Stimulated activated CD8-positive, alpha-beta memory T cell treated with anti-CD3 and anti-CD28 coated beads, Interleukin-4, amount 100 ng/mL, for 24 hours (primary cell): ENCODE measurements around the gene CD27.
"Not testable (repeated sequence)": the region's sequence is repeated elsewhere in the genome, so short reads cannot be mapped to it uniquely, and the experiment has no call there.

ENCODE experiments used
- DNase-seq: peaks from one replicate; pipeline ENCODE4 v3.0.0-alpha.2; 2020; ENCODE audit warnings: low read depth

The CD27 gene

DNA sequence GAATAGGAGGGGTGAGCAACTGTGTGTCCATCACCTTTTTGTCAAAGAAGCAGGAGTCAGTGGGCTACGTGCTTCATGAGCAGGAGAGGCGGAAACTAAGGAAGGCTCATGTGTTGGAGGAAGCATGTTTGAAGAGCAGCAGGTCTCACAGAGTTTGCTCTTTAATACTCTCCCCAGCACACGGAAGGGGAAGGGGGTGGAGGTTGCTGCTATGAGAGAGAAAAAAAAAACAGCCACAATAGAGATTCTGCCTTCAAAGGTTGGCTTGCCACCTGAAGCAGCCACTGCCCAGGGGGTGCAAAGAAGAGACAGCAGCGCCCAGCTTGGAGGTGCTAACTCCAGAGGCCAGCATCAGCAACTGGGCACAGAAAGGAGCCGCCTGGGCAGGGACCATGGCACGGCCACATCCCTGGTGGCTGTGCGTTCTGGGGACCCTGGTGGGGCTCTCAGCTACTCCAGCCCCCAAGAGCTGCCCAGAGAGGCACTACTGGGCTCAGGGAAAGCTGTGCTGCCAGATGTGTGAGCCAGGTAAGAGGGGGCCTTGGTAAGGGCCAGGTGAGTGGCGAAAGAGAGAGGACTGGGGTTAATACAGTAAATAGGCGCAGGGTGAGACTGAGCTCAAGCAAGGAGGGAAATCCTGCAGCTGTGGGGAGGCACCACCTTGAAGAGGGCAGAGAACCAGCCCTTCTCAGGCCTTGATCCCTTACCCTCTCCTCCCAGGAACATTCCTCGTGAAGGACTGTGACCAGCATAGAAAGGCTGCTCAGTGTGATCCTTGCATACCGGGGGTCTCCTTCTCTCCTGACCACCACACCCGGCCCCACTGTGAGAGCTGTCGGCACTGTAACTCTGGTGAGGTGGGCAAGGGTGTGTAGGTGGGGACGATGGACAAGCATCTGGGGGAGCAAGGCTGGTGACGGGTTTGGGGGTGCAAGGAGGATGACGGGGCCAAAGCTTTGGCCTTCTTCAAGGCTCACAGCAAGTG lies at the start of gene CD27:
CD27 (plus strand) TSS at position 252 of the 985 bp plus-strand sequence; CDS start at position 393, 141 bp downstream.
- DNase-seq, result no peak

DNA sequence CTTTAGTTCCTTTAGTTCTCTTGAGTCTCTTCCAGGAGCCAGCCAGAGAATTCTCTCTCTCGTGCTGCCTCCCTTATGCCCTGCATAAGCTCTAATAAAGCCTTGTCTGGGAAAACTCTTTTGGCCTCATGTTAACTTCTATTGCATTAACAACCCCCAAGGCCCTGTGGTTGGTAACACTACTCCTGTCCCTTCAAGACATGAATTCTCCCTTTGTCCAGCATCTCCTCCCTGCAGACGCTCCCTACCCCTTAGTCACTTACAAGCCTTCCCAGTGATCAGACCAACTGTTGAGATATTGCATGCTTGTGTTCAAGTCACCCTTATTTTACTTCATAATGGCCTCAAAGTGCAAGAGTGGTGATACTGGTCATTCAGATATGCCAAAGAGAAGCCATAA lies 48.7 kb upstream of the CD27 start:
- DNase-seq, result no peak

DNA sequence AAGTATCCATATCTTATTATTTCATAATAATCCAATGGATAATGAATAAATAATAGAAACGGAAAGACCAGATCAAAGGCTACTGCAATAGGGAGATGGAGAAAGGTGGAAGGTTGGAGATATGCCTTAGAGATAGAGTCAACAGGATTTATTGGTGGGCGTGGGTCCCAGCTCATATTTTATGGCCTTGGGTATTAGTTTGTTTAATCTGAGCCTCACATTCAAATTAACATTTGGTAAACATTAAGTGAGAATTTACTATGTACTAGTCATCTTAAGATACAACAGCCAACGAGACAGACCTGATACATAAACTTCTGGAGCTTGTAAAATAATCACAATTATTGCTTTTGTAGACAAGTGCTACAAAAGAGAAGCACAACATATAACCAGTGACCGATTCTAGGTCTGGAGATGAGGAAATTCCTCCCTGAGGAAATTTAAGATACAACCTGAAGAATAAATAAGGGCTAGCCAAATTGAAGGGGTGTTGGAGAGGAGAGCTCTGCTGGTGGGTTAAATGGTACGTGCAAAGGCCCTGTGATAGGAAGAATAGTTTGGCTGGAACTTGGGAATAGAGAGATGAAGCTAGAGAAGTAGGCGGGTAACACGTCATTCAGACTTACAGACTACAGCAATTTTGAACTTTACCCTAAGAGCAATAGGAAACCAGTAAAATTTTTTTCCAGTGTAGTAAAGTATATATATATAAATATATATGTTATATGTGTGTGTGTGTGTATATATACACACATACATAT lies 44.7 kb upstream of the CD27 start:
- DNase-seq, result no peak

DNA sequence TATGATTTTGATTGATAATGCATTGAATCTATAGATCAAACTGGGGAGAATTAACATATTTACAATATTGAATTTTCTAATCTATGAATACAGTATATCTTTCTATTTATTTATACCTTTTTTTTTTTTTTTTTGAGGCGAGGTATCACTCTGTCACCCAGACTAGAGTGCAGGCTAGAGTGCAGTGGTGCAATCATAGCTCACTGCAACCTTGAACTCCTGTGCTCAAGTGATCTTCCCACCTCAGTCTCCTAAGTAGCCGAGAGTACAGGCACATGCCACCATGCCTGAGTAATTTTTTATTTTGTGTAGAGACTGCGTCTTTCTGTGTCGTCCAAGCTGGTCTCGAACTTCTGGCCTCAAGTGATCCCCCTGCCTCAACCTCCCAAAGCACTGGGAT lies 40.4 kb upstream of the CD27 start:
- no peak for DNase-seq

DNA sequence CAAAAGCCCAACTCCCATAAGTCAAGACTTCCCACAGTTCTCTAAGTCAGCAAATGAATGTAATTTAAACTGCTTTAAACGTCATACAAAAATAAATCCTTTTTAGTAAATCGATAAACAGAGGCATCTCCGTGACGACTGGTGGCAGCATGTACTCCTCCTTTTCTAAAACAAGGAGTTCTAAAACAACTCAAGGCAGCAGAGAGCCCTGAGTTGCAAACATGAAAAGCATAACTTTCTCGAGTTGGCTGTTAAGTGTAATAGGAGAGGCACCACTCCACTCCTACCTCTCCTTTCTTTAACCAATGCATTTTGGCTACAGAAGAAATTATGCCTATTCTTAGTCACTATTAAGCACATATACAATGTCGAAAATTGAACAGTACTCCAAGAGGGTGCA lies 38.8 kb upstream of the CD27 start:
- no peak for DNase-seq

DNA sequence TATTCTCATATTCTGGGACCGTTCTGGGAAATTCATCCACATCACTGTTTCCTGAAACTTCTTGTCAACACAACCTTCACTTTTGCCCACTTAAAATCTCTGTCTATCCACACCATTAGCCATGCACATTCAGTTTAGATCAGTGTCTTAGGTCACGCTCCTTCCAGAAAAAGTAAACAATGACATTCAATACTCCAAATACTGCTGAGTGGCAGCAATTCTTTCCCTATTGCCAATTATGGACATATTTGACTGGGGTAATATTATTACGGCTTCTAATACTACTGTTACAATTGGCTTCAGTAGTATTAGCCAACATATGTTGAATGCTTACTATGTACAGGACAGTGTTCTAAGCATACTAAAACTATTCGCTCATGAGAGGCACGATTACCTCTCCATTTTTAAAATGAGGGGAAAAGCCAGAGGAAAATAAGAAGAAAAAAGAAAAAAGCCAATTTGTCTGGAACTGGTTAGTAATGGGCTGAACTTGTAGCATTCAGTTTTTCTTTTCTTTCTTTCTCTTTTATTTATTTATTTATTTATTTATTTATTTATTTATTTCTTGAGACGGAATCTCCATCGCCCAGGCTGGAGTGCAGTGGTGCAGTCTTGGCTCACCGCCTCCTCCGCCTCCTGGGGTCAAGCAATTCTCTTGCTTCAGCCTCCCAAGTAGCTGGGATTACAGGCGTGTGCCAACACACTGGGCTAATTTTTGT lies 37.4 kb upstream of the CD27 start:
- DNase-seq, result no peak

DNA sequence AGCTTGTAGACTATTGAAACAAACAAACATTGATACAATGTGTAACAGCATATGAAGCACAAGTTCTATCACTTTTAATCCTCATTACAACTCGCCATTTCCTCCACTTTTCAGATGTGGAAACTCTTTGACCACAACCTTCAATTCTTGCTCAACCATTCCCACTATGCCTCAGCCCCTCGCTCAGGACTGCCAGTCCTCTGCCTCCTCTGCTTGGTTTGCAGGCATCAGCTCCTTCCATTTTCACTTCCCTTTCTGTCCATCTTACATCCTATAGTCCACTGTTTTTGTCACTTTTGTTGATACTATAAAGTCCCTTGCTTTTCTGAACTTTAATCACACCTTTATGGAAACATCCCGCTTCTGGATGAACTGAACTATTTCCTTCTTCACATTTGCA lies 28.2 kb upstream of the CD27 start:
- no peak for DNase-seq

DNA sequence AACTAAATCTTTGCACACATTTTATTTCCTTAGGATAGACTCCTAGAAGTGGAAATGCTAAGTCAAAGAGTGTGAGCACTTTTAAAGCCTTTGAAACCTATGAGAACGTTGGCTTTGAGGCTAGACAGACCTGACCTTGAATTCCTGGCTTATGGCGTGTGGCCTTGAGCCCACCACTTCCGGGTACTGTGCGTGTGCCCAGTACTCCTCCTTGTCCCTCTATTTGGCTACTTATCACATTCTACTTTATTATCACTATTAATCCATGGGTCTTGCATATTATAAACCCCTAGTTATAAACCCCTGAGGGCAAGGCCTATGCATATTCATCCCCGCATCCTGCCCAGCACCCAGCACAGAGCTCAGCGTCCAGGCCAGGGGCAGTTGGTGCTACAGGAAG lies 26.0 kb upstream of the CD27 start:
- DNase-seq, result no peak

DNA sequence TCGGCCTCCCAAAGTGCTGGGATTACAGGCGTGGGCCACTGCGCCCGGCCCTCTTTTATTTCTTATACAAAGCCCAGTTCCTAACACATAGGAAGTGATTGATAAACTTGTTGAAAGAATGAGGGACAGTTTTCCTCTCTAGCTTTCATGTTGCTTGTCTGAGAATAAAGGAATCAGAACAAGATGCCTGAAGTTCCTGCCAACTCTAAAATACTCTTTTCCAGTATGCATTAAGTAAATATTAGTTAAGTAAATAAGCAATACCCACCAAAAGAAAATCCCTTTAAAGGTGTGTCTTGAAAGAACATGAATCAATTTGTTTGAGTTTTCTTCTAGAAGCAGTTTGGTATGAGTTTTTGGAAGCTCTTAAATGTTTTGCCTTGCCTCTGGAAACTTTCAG lies 24.4 kb upstream of the CD27 start:
- DNase-seq, result no peak

DNA sequence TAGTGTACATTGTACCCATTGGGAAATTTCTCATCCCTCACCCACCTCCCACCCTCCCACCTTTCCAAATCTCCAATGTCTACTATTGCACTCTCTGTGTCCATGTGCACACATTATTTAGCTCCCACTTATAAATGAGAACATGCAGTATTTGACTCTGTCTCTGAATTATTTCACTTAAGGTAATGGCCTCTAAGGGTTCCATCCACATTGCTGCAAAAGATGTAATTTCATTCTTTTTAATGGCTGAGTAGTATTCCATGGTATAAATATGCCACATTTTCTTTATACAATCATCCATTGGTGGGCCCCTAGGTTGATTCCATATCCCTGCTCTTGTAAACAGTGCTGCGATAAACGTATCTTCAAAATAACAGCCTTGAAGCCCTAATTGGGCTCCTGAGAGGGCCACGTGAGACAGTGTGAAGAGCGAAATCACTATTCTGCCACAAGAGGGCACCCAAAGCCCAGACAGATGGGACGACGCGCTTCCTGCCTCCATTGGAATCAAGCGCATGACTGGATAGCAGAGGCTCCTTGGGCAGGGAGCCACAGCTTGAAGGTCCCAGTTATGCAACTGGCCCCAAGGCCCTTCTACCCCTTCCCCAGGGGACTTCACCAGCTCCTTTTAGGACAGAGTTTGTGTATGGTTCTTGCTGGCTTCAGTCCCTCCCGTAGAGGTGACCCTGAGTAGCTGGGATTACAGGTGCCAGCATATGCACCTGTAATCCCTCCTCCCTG lies 21.3 kb upstream of the CD27 start:
- peak; percentile 46 for DNase-seq

DNA sequence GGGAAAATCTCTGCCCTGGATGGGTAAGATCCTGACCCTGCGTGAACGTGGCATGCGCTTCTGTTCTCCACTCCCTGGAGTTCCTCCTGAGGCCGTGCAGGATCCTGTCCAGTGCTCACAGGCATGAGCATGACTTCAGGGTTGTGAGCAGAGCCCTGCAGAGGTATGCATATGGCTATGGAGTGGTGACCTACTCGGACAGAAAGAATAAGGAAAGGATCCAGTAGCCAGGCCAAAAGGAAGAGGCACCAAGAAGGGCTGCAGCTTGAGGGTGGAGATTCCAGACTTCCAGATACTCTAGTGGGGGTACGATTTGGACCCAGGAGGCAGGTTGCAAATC lies 20.8 kb upstream of the CD27 start:
- DNase-seq, result no peak

DNA sequence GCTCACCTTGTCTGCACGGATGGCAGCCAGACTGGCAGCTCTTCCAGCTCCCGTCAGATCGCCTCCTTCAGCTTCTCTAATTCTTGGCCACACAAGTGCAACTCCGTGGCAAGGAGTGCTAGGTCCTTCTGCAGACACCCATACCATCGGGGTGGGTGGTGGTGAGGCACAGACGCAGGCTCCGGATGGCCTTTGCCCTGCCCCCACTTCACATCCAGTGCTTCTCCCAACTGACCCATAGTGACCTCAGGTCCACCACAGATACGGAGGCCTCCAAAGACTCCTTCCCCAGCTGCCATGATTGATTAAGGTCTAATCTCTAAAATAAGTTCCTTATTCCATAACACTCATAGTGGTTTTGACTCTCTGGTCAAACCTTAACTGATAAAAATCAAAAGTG lies 19.9 kb upstream of the CD27 start:
- DNase-seq, result no peak

DNA sequence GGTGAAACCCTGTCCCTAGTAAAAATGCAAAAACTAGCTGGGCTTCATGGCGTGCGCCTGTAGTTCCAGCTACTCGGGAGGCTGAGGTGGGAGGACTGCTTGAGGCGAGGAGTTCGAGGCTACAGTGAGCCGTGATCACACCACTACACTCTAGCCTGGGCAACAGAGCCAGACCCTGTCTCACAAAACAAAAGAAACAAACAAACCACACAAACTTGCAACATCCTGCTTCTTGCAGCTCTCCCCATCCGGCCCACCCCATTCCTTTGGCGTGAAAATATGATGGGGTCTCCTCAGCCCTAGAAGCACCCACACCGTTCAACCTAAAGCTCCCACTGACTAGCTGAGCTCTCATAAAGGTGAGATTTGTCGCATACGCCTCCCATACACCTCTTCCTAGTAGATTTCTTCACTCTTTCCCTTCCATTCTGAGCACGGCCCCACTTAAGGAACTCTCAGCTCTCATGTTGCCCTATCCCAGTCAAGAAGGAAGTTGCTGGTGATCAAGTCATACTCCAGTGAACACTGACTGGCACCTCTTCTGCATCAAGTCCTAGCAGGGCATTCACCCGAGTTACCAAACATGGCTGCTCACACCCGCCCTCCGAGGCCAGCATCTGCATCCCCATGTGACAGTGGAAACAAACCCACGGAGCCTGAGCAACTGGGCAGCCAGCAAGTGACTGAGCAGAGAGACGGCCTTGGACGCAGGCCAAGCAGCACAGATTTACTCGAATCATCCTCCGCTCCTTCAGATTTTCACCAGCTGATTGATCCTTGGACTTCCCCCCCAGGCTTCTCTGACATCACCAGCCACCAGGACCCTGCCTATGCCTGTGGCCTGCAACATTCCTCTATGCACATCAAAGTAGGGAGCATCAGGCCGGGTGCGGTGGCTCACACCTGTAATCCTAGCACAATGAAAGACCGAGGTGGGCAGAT lies 18.9 kb upstream of the CD27 start:
- no peak for DNase-seq

DNA sequence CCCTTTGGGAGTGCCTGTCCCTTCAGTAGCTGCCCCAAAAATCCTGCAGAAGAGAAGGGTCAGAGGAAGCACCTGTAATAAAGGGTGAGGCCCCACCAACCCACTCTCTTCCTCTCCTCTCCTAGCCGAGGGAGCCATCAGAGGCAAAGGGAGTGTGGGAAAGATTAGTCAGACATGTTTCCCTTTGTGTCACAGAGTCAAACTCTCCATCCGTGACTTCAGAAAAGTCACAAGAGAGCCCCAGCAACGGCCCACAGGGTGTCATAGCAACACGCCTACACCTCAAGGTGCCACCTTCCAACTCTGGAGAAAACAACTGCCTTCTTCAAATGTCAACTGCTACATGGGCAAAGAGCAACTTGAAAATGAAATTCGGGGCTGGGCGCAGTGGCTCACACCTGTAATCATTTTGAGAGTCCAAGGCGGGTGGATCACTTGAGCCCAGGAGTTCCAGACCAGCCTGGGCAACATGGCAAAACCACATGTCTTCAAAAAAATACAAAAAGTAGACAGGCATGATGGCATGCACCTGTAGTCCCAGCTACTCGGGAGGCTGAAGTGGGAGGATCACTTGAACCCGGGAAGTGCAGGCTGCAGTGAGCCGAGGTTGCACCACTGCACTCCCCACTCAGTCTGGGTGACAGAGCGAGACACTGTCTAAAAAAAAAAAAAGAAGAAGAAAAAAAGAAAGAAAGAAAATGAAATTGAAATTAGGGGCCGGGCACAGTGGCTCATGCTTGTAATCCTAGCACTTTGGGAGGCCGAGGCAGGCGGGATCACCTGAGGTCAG lies 17.7 kb upstream of the CD27 start:
- peak; percentile 83 for DNase-seq

DNA sequence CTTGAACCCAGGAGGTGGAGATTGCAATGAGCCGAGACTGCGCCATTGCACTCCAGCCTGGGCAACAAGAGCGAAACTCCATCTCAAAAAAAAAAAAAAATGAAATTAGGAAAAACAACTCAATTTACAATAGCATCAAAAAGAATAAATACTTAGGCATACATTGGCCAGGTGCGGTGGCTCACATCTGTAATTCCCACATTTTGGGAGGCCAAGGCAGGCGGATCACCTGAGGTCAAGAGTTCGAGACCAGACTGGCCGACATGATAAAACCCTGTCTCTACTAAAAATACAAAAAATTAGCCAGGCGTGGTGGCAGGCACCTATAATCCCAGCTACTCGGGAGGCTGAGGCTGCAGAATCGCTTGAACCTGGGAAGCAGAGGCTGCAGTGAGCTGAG lies 17.0 kb upstream of the CD27 start:
- not testable (repeated sequence) for DNase-seq

DNA sequence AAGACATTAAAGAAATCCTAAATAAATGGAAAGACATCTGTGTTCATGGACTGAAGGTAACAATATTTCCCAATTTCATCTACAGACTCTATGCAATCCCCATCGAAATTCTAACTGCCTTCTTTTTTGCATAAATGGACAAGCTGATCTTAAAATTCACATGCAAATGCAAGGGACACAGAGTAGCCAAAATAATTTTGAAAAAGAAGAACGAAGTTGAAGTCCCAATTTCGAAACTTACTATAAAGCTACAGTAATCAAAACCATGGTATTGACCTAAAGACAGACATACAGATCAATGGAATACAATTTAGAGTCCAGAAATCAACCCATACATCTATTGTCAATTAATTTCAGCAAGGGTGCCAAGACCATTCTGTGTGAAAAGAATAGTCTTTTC lies 16.4 kb upstream of the CD27 start:
- DNase-seq, result no peak

DNA sequence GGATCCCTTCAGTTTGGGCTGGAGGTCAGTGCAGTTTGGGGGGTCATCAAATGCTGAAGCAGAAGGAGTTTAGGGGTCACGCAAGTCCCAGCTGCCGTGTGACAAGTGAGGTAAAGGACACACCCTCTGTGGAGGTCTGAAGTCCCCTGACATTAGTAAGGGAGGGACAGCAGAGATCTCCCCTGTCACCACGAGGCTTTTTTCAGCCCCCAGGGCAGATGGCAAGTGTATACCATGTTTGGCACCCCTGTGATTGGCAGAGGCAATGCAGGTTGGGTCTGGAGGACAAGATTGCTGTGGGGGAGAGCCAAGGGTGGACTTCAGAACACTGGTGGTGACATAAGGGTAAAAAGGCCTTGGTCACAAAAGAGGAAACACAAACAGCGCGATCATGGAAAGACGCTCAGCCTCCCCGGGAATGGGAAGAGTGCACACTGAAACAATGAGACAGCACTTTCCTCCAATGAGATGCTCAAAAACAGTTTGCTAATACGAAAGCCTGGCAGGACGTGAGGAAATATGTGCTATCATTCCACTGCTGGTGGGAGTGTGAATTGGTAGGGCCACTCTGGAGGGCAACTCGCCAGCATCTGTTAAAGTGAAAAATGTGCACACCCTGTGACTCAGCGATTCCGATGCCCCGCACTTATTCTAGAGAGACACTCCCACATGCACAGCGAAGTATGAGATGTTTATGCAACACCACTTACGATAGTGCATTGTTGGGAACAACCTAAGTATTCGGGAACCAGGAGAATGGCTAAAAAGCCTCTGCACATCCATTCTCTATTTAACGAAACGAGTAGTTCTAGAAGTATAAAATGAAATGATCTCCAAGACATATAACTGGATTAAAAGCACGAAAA lies 14.4 kb upstream of the CD27 start:
- no peak for DNase-seq

DNA sequence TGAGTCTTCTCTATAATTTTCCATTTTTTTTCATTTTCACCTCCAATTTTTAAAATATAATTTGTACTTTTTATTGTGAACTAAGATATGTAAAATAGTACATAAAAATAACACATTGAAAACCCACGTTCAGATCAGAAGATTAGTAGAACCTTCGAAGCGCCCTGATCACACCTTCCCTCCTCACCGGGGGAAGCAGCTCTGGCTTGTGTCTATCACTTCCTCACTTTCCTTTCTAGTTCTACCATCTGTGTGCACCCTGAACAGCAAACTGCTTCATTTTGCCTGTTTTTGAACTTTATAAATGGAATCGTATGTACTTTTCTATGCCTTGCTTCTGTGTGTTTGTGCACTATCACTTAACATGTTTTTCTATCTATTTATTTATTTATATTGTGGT lies 11.8 kb upstream of the CD27 start:
- no peak for DNase-seq
